Gastroesophageal sphincter (tissue), 4 donors: ENCODE results near the gene IRF1. TPM values are rescaled to one million over a fixed set of nuclear protein-coding genes. Genes with fewer than 3 reads are reported as not detected.

Source experiments
- ATAC-seq: fragments of 150-250 bp; one replicate; pipeline ENCODE4 v1.9.1; 2016; ENCODE audit warnings: mild to moderate bottlenecking, moderate library complexity
- H3K27ac ChIP-seq, 4 donors: fragments of 200-600 bp; sonication (generic) in 3 of 4; 1 replicate in 3 of 4; 2 replicates in 1 of 4; pipeline ENCODE4 v1.5.1; 2016 to 2019
- H3K27me3 ChIP-seq: fragments of 200-600 bp; sonication (generic); one replicate; pipeline ENCODE4 v1.5.1; 2019
- H3K36me3 ChIP-seq, 2 donors: fragments of 200-600 bp; sonication (generic); one replicate each; pipeline ENCODE4 v1.5.1; 2019; ENCODE audit warnings: control low read depth in 1 of 2
- H3K4me1 ChIP-seq, 3 donors: fragments of 200-600 bp; sonication (generic); 1 replicate in 2 of 3; 2 replicates in 1 of 3; pipeline ENCODE4 v1.5.1; 2016 to 2019; ENCODE audit warnings: control low read depth in 2 of 3
- H3K4me3 ChIP-seq, 2 donors: fragments of 200-600 bp; sonication (generic); one replicate each; pipeline ENCODE4 v1.5.1; 2019; ENCODE audit warnings: mild to moderate bottlenecking in 1 of 2, moderate library complexity in 1 of 2
- H3K9me3 ChIP-seq, 3 donors: fragments of 200-600 bp; sonication (generic); one replicate each; pipeline ENCODE4 v1.5.1; 2017 to 2019; ENCODE audit warnings: control low read depth in 2 of 3
- CTCF ChIP-seq, 4 experiments: fragments of 200-600 bp in 2 of 4; fragments of 450-650 bp in 2 of 4; sonication (generic) in 1 of 4; IDR thresholded peaks; one replicate each; pipeline ENCODE4 v1.5.1; 2017 to 2019; ENCODE audit warnings: antibody characterized with exemption in 4 of 4, mild to moderate bottlenecking in 2 of 4, moderate library complexity in 2 of 4
- EP300 ChIP-seq: sonication (generic); formaldehyde crosslinking; IDR thresholded peaks from one replicate; pipeline ENCODE4 v1.6.1; 2017; ENCODE audit warnings: antibody characterized with exemption, mild to moderate bottlenecking
- POLR2A ChIP-seq, 2 donors: fragments of 450-650 bp; IDR thresholded peaks; one replicate each; pipeline ENCODE4 v1.6.1; 2017; ENCODE audit warnings: antibody characterized with exemption in 2 of 2, mild to moderate bottlenecking in 2 of 2, moderate library complexity in 1 of 2
- POLR2AphosphoS5 ChIP-seq: sonication (generic); formaldehyde crosslinking; IDR thresholded peaks from one replicate; pipeline ENCODE4 v1.6.1; 2017; ENCODE audit warnings: antibody characterized with exemption
- WGBS, 2 donors: methylation state at CpG; one replicate each; pipeline ENCODE4 v1.1.5; 2018; ENCODE audit warnings: low coverage in 1 of 2; 5-methylcytosine and 5-hydroxymethylcytosine counted together
- total RNA-seq, 4 donors: library from RNA; depleted of rRNA; stranded (reverse); fragments of >200 nt; gene quantifications; one replicate each; pipeline ENCODE4 v1.1.0, GENCODE V29; 2016

Gene IRF1
- total RNA-seq, 4 donors from 2014 or later: 10.9 to 74.3 (median 19.4) TPM

GRCh38 chr5:132466433-132467286, 23.9 kb downstream of the IRF1 start:
- 59 to 90% methylated on average over 2 to 9 of the region's 18 CpGs for WGBS, 2 donors
- Histone ChIP-seq H3K4me3 (peak overlapping the region in 1 of 2 donors; percentile 4), H3K9me3 (no peaks in the 10 kb centered on the region), H3K27me3 (no peaks in the 10 kb centered on the region), H3K4me1 (peaks cover 0 to 53% (median 24%) of the 10 kb centered on the region in 3 donors), H3K27ac (peak overlapping the region in 3 of 4 donors; percentile 27 to 37 (median 28)), H3K36me3 (peaks cover 0 to 34% of the 10 kb centered on the region in 2 donors)
- no peak for TF ChIP-seq CTCF (IDR thresholded peaks at IDR 0.05)
- TF ChIP-seq EP300: no peak
- no peak for TF ChIP-seq POLR2AphosphoS5
- TF ChIP-seq POLR2A (IDR thresholded peaks at IDR 0.05): no peak
- ATAC-seq: peak; percentile 23

GRCh38 chr5:132465059-132465707, 25.4 kb downstream of the IRF1 start:
- no peak for ATAC-seq
- 20 to 96% methylated on average over 1 to 3 of the region's 10 CpGs for WGBS, 2 donors
- TF ChIP-seq POLR2A (IDR thresholded peaks at IDR 0.05) (no peak), EP300 (no peak), CTCF (IDR thresholded peaks at IDR 0.05) (no peak), POLR2AphosphoS5 (no peak)
- no peaks in the 10 kb centered on the region for H3K9me3 ChIP-seq
- no peak overlapping the region for H3K4me3 ChIP-seq
- no peaks in the 10 kb centered on the region for H3K27me3 ChIP-seq
- H3K36me3 ChIP-seq: peaks cover 0 to 35% of the 10 kb centered on the region in 2 donors
- H3K4me1 ChIP-seq: peaks cover 0 to 61% (median 24%) of the 10 kb centered on the region in 3 donors
- peak overlapping the region in 3 of 4 donors; percentile 53 to 73 (median 65) for H3K27ac ChIP-seq

GRCh38 chr5:132464156-132464939, 26.2 kb downstream of the IRF1 start:
- WGBS, 2 donors: 20 to 48% methylated on average over 5 to 11 of the region's 15 CpGs
- Histone ChIP-seq H3K36me3 (peaks cover 0 to 36% of the 10 kb centered on the region in 2 donors), H3K27me3 (no peaks in the 10 kb centered on the region), H3K4me1 (peaks cover 0 to 70% (median 24%) of the 10 kb centered on the region in 3 donors), H3K27ac (peak overlapping the region in 3 of 4 donors; percentile 53 to 73 (median 65)), H3K9me3 (no peaks in the 10 kb centered on the region), H3K4me3 (peak overlapping the region in 1 of 2 donors; percentile 19)
- TF ChIP-seq CTCF (IDR thresholded peaks at IDR 0.05) (peak in 1 of 4 experiments; percentile 46), POLR2AphosphoS5 (no peak), POLR2A (IDR thresholded peaks at IDR 0.05) (no peak), EP300 (no peak)
- no peak for ATAC-seq

GRCh38 chr5:132463811-132464155, 26.8 kb downstream of the IRF1 start:
- ATAC-seq: no peak
- Histone ChIP-seq H3K27ac (peak overlapping the region in 3 of 4 donors; percentile 53 to 73 (median 65)), H3K9me3 (no peaks in the 10 kb centered on the region), H3K4me3 (peak overlapping the region in 1 of 2 donors; percentile 19), H3K36me3 (peaks cover 0 to 41% of the 10 kb centered on the region in 2 donors), H3K27me3 (no peaks in the 10 kb centered on the region), H3K4me1 (peaks cover 0 to 75% (median 24%) of the 10 kb centered on the region in 3 donors)
- WGBS, 2 donors: 67% methylated on average over 3 of the region's 5 CpGs; no CpG with 5 or more reads in 1 of the 2 donors
- TF ChIP-seq CTCF (IDR thresholded peaks at IDR 0.05): no peak
- TF ChIP-seq POLR2AphosphoS5: no peak
- TF ChIP-seq POLR2A (IDR thresholded peaks at IDR 0.05): no peak
- TF ChIP-seq EP300: no peak
